ENCODE data around the gene INPP4B.

Gene INPP4B

DNA sequence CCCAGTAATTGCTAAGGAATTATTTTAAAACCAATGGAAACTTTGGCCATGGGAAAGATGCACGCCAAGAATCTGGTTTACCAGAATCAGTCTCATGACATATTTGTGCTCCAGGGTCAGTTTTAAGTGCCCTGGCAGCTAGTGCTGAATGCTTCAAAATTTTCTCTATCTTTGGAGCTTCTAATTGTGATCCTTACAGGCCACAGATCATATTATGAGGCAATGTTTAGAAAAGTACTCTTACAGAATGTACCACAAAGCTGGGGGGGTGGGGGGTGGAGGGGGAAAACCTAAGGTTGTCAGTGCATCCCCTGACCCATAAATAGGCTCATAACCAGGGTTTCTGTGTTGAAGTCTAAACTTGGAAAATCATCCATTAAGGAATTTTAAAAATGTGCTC, 514.5 kb downstream of the INPP4B start:
- no peak for DNase-seq

DNA sequence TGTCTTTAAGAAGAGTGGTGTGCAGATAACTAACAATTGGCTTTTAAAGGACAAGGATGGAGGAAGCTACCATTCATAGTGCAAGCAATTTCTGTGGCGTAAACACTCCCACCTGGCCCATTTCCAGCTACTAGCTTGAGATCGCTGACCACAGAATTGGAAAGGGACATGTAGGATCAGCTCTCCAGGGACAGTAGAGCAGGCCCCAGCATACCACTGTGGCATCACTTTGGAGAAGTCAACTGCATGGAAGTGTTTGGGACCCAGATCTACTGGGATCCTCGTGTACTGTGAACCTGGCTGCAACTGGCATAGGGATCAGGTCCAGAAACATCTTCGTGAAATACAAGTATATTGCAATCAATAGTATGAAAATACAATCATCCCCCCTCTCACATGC, 515.0 kb downstream of the INPP4B start:
- no peak for DNase-seq

DNA sequence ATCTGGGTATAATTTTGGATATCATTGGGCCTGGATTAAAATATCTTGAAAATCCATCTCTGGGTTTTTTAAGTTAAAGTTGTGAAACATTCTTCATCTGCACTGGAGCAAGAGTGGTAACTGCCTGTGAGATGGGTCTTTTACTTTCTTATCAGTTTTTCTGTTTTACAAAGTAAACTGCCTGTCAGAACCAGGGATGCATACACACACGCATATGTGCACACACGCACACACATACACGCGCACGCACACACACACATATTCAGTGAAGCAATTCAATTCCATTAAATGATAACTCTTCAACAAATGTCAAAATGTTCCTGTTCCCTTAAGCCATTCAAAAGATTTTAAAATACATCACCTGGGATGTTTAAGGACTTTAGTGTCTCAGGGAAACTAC, 515.8 kb downstream of the INPP4B start:
- DNase-seq, result no peak

DNA sequence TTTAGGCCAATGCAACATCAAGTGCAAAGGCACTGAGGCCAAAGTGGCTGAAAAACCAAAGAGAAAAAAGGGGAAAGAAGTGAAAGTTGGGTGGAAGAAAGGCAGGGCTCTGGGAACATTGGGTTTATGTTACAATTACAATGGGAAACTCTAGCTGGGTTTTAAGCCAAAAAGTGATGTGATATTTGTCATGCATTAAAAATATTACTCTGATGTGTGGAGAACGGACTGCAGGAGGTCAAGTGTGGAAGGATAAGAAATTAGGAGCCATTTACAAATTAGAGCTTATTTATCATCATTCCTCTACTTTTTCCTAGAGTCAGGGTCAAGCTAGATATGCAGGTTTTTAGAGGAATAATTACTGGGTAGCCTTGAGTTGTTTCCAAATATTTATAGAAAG, 516.8 kb downstream of the INPP4B start:
- no peak for DNase-seq

DNA sequence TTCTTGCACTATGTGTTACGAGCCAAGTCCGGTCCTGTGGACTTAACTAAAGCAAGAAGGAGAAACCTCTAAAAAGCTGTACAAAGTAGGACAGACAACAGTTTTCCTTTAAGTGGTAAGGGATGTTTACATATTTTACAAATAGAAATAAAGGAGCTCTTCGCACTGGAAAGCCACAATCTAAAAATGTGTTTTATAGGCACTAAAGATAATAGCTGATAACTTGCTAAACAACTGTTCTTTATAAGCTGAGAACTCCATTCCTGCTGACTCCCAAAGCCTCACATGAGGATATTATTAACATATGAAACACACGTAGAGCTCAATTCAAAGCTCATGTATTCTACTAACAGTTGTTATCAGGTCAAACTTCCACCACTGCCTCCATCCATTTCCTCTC, 519.9 kb downstream of the INPP4B start:
- DNase-seq, result no peak

DNA sequence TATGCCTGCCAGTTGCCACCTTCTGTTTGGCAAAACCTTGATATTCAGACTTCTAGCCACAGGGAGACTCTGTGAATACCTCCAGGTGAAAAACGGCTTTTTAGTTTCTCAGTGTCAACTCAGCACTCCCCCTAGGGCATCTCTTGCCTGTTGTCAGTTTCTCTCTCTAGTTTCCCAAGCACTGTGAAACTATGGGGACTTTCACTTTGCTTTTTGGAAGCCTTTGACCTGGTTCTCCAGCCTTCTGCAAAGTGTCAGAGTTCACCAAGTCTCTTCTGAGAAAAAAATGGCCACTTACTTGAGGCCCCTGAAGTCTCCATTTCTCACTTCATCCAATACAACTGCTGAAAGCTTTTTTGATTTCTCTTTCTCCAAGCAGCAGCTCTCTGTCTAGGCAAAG, 521.5 kb downstream of the INPP4B start:
- no peak for DNase-seq

DNA sequence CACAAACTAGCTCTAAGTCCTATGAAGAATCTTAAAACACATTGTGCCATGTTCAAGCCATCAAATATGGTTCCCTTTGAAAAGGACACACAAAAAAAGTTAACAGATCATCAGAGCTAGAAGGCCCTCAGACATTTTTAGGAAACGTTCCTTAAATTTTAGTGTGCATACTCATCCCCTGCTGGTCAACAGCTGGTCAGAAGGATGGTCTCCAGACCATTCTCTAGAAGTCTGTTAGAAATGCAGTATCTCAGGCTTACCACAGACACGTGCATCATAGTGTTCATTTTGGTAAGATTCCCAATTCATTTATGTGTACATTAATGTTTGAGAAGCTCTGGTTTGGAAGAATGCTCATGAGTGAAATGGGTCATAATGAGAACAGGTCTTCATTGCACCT, 523.1 kb downstream of the INPP4B start:
- no peak for DNase-seq

DNA sequence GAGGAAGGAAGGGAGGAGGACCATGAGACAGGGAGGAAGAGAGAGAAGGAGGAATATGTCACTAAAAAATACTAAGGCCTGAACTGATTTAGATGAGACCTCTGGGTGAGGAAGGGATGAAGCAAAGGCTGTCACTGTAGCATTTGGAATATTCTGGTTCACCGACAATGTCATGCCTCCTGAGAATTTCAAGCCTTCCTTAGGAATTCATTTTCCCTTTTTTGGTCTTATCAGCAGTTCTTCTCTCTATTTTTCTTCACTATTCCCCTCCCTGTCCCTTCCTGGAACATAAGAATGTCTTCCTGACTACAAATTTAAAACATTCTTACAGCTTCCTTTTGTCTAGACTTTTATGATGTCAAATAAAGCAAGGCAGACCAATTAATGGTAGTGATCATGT, 527.8 kb downstream of the INPP4B start:
- DNase-seq, result no peak

DNA sequence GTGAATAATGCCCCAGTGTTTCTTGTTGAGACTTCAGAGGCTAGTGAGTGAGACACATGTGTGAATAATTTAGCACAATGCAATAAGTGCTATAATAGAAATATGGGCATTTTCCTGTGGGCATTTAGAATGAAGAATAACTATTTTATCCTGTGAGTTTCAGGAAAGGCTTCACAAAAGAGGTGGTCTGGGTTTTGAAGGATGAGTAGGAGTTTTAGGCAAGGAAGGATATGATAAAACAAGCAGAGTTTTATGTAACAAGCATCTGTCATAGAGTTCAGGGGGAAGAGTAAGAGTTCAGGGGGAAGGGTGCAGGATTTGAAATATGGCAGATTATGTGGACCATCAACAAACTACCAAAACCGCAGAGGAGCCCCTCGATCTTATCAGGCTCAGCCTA, 529.2 kb downstream of the INPP4B start:
- no peak for DNase-seq

DNA sequence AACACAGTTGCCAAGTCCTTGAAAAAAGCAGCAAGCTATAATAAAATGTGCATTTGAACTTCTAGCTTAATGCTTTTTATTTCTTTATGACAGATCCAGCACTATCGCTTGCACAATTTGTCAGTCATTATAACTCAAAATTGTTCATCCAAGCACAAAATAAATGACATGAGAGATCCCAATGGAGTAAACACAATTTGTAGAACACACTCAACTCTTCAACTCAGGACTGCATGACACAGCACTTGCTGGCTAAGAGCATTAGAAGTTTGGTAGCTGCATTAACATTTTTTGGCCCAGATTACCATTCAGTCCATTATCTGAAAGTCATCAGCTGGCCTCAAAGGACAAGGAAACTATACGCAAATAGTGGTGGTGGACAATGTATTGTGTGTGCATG, 530.1 kb downstream of the INPP4B start:
- DNase-seq, result no peak

DNA sequence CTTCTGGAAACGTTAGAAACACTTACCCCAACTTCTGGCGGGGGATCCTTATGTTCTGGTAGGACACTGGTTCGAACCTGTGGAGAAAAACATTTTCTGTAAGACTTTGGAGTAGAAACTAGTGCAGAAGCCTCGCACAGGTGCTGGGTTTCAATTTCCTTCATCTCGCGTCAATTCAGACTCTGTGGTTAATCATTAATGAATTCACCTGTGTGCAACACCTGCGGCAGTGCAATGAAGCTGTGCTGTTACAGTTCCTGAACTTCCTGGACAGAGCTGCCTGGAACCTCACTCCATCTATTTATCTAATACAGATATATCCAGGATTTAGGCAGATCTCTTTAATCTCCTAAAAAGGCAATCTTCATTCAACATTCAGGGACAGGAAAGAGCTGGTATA, 531.4 kb downstream of the INPP4B start:
- DNase-seq, result no peak

DNA sequence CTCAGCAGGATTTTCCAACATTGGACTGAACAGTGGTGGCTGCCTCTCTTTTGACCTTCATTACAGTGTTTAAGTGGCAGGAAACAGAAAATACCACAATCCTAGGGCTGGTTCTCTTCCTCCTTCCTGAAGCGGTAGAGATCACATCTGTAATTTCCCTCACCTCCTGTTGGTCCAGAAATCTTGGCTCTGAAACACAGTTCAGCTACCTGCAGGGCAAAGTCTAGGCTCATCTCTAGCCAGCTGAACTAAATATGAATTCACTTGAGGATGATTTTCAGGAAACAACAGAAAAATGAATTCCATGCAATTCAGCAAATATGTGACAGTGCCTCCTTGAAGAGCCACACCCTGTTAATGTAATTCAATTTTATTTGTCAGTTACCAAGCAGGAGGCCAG, 531.9 kb downstream of the INPP4B start:
- DNase-seq, result no peak

DNA sequence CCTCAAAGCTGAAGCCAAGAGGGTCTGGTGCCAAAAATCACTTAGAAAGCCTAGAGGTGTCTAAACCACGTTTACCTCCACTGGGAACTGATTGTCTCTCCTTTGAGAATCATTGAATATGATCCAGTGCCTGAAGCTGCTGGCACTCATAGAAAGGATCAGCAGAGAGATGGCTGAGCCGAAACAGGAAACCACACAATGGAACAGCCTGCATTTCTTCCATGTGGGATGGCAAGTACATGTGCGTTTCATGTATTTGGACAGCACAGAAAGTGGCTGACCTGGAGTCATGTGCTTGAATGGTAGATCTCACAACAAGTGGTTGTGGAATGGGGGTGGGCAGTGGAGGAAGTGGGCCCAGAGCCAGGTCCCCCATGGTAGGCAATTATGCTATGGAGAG, 533.7 kb downstream of the INPP4B start:
- no peak for DNase-seq

DNA sequence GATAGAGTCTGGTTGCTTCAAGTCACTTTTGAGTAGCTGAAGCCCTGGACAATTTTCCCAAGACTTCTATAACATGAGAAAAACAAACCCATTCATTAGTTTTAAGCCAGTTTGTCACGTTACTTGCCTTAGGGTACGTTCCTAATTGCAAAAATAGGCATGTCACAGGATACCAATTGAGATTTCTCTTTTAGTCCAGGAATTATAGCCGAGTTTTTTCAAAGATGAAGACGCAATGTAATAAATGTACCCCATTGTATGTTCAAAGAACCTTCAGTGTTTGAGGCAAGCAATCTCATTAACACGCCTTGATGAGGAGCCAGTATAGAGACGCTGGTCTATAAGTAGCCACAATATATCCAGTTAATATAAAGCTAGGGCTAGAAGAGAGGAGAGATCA, 534.2 kb downstream of the INPP4B start:
- DNase-seq, result no peak

DNA sequence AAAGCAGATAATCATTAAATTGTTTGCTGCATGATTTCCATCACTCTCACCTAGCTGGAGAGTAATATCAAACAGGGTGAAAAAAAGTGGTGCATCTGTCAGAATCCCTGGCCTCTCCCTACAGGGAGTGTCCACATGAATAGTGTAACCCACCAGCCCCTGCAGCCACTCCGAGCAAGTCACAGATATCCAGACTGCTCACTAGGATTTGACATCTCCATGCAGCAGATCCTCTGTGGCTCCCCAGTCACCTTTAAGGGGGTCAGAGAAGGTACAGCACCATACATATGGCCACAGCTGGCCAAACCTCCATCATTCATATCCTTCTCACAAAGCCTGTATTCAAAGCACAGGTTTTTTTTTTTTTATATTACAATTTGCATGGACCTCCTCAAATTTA, 536.3 kb downstream of the INPP4B start:
- no peak for DNase-seq

DNA sequence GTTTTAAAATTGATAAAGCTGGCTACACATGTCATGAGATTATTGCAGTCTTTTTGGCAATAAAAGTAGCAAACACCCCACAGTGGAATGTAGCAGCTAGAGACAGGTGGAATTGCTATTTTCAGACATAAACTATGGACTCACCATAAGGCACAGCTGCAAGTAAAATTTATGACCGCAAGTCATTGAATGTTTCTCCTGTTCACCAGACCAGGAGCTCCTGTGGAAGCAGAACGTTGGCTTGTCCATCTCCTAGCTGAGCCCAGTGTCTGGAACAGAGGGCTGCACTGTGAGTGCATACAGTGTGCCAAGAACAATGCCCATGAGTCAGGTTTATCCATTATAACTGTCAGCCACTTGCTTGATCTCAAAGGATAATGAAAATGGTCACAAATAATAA, 538.2 kb downstream of the INPP4B start:
- DNase-seq, result no peak

DNA sequence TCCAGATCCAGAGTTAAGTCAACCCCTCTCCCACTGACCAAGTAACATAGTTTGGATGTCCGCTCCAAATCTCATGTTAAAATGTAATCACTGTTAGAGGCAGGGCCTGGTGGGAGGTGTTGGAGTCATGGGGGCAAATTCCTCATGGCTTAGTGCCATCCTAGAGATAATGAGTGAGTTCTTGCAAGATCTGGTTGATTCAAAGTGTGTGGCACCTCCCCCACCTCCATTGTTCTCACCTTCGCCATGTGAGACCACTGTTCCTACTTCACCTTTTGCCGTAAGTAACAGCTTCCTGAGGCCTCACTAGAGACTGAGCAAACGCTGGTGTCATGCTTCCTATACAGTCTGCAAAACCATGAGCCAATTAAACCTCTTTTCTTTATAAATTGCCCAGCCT, 548.8 kb downstream of the INPP4B start:
- no peak for DNase-seq

DNA sequence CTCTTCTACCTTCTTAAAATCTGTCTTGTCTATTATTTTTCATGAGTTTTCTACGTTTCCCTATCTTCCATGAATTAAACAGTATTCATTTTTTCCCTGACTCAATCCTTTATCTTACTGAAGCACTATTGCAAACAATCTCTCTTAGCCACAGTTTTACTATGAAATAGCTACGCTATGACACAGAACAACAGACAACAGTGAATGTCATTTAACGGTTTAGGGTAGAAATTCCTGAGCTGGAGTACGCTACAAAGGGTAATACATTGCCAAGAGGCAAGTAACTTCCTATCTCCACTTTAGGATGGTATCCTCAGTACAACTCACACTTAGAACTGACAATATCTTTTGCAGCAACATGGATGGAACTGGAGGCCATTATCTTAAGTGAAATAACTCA, 552.6 kb downstream of the INPP4B start:
- no peak for DNase-seq

DNA sequence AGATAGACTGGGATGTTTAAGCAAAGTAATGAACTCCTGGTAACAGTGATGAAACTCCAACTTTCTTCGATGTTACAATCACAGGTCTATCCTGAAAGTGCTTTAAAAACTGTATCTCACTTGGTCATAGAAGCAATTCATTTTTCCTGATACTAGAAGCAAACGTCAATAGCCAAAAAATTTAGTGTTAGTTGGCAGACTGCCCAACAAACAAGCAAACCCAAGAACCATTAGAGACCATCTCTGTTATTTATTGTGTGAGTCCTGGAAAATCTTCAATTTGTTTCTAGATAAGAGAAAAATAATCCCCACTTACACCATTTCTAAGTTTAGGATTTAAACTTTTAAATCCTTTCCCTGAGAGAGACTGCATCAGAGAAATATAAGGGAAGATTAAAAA, 553.9 kb downstream of the INPP4B start:
- DNase-seq, result no peak

DNA sequence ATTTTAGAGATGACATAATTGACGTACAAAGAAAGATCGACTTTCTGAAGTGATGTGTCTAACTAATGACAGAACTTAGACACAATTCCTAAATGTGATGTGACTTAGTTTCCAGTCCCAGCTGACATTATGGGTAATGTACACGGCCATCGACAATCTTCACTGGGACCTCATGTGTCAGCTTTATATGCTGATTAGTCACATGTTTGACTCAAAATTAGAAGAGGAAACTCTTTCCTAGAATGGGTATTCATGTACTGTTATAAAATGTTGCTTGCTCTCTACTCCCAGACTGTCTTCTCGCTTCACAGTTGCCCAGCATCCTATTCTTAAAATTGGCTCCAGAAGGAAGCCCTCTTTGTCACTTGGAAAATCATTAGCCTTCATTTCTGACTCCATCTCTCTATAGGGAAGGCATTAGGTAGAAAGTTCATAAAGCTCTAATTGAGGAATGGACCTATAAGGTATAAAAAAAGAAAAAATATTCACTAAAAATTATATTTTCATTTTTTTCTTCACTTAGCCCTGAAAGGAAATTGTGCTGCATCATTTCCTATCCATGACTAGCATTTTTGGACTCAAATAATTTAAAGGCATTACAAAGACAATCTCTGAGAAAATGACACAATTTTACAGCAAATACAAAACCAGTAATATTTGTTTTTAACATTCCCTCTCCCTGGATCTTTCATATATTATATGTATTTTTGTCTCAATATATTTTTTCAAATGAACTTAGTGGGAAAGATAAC, 554.6 kb downstream of the INPP4B start:
- no peak for DNase-seq

DNA sequence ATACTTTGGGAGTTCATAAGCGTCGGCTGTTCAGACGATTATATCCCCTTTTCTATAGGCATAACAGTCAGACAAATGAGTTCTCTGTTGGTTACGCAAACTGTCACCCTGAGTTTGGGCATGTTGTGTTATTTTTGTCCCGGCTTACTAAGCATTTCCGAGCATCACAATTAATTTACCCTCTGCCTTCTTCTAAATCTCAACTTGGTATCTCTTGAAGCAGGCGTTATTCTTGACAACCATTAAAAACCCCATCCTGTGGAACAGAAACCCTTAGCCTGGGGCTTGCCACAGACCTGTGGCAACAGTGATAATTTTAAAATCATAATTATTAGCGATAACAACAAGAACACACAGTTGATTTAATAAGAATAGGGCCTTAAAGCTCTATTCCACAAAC, 558.7 kb downstream of the INPP4B start:
- DNase-seq, result no peak

DNA sequence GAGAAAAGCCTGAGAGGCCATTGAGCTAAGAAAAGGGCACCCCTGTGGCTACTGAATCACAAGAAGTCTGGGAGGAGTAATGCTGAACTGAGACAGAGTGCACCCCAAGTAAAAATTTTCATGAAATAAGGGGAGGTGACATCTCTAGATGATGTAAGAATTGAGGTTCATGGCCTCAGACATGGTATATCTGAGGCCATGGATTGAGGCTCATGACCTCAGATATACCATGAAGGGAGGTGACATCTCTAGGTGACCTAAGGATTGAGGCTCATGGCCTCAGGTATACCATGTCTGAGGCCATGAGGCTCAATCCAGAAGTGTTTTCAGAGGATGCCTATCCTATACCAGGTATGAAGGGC, 560.9 kb downstream of the INPP4B start:
- no peak for DNase-seq

DNA sequence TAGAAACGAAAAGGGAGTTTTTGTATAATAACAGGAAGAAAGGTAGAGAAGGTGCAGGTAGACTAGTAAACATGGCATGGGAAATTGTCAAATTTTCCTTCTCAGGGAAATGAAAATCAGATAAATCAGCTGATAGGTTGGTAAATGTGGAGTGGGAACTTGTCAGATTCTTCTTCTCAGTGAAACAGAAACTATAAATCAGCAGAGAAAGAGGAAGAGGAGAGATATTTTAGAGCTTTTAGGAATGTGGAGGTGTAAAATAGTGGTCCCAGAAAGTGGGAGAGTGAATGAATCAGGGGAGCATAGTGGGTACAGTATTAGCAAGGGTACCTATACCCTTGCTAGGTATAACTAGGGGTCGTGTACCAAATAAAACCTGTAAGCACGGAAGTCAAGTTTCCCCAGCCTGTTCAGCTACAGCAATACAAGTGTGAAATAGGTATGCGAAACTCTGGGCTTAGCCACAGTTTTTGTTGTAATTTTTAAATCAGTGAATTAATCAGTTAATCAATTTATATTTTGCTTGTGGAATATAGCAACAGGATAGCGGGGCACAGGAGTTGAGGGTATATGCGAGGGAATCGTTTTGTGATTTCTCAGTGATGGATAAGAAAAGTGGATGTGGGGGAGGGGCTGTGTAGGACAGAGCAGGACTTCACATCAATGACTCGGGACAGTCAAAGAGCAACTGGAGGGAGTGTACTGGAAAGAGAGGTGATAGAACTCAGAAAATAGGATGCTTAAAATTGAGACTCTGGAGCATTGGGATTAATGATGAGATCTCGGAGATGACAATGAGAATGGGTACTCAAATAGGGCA, 561.5 kb downstream of the INPP4B start:
- DNase-seq, result no peak

DNA sequence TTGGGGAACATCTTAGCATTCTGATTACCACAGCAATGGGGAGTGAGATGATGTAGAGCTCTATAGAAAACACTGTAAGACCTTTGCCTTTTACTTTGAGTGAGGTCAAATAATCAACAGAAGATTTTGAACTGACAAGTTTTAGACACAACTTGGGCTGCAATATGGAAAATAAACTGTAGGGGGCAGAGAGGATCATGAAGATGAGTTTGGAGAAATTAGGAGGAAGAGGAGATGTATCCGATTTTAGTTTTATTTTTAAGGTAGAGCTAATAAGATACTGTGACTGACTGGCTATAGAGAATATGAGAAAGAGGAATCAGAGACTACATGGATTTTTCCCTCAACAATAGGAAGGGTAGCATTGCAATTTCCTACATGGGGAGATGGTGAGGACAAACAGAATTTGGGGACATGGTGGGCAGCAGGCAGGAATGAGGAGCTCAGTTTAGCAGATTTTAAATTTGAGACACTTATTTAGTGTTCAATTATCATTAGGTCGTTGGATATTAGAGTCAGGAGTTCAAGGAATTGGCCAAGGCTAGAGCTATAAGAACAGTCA, 563.1 kb downstream of the INPP4B start:
- DNase-seq, result peak; percentile 15

DNA sequence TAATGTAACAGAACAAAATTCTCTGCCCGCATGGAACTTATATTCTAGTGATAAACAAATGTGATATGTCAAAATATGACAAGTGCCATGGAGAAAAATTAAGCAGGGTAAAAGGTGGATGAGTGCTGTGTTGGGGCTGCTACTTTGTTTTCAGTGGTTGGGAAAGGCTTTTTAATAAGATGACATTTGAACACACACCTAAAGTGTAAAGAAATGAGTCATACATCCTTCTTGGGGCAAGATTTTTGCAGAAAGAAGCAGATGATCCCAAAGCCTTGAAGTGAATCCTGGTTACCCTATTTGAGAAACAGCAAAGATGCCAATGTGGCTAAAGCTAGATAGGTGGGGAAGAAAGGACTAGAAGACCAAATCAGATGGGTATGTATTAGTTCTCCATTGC, 564.1 kb downstream of the INPP4B start:
- no peak for DNase-seq
